ENCODE measurements around the gene GNE.
A peak's percentile ranks its signal among the peaks of the same experiment; 100 is the strongest.
"Not testable (repeated sequence)": the region's sequence is repeated elsewhere in the genome, so short reads cannot be mapped to it uniquely, and the experiment has no call there.

Gene GNE

GRCh38 chr9:36258208-36258995, at the start of gene GNE:
Gene GNE, minus strand, starts transcription at chr9:36258448. Its CDS starts 9,093 bp downstream, at chr9:36249355.
- DNase-seq (ENCODE audit: low read depth in 1 of 2, low spot score in 1 of 2) = peak; percentile 95

GRCh38 chr9:36306471-36307306, 48.4 kb upstream of the GNE start:
- no peak for DNase-seq (ENCODE audit: low read depth in 1 of 2, low spot score in 1 of 2)

- DNase-seq (ENCODE audit: low read depth in 1 of 2, low spot score in 1 of 2) = not testable (repeated sequence)
Observed at GRCh38 chr9:36304366-36304765, 46.1 kb upstream of the GNE start.

GRCh38 chr9:36301227-36301626, 43.0 kb upstream of the GNE start:
- no peak for DNase-seq (ENCODE audit: low read depth in 1 of 2, low spot score in 1 of 2)

- no peak for DNase-seq (ENCODE audit: low read depth in 1 of 2, low spot score in 1 of 2)
Observed at GRCh38 chr9:36298566-36298965, 40.3 kb upstream of the GNE start.

GRCh38 chr9:36297798-36298197, 39.5 kb upstream of the GNE start:
- no peak for DNase-seq (ENCODE audit: low read depth in 1 of 2, low spot score in 1 of 2)

- not testable (repeated sequence) for DNase-seq (ENCODE audit: low read depth in 1 of 2, low spot score in 1 of 2)
Observed at GRCh38 chr9:36294996-36295395, 36.7 kb upstream of the GNE start.

GRCh38 chr9:36293918-36294317, 35.7 kb upstream of the GNE start:
- DNase-seq (ENCODE audit: low read depth in 1 of 2, low spot score in 1 of 2) = no peak

GRCh38 chr9:36293171-36293570, 34.9 kb upstream of the GNE start:
- DNase-seq (ENCODE audit: low read depth in 1 of 2, low spot score in 1 of 2) = no peak

GRCh38 chr9:36292641-36293040, 34.4 kb upstream of the GNE start:
- DNase-seq (ENCODE audit: low read depth in 1 of 2, low spot score in 1 of 2) = no peak

GRCh38 chr9:36290996-36291395, 32.7 kb upstream of the GNE start:
- DNase-seq (ENCODE audit: low read depth in 1 of 2, low spot score in 1 of 2) = no peak

GRCh38 chr9:36289836-36290435, 31.7 kb upstream of the GNE start:
- DNase-seq (ENCODE audit: low read depth in 1 of 2, low spot score in 1 of 2) = no peak

GRCh38 chr9:36288070-36288469, 29.8 kb upstream of the GNE start:
- no peak for DNase-seq (ENCODE audit: low read depth in 1 of 2, low spot score in 1 of 2)

GRCh38 chr9:36286388-36286787, 28.1 kb upstream of the GNE start:
- no peak for DNase-seq (ENCODE audit: low read depth in 1 of 2, low spot score in 1 of 2)

- DNase-seq (ENCODE audit: low read depth in 1 of 2, low spot score in 1 of 2) = no peak
Observed at GRCh38 chr9:36284226-36284625, 26.0 kb upstream of the GNE start.

GRCh38 chr9:36282275-36282674, 24.0 kb upstream of the GNE start:
- no peak for DNase-seq (ENCODE audit: low read depth in 1 of 2, low spot score in 1 of 2)

- DNase-seq (ENCODE audit: low read depth in 1 of 2, low spot score in 1 of 2) = no peak
Observed at GRCh38 chr9:36280989-36281388, 22.7 kb upstream of the GNE start.

- no peak for DNase-seq (ENCODE audit: low read depth in 1 of 2, low spot score in 1 of 2)
Observed at GRCh38 chr9:36278243-36278642, 20.0 kb upstream of the GNE start.

- DNase-seq (ENCODE audit: low read depth in 1 of 2, low spot score in 1 of 2) = no peak
Observed at GRCh38 chr9:36276781-36277181, 18.5 kb upstream of the GNE start.

GRCh38 chr9:36276254-36276653, 18.0 kb upstream of the GNE start:
- no peak for DNase-seq (ENCODE audit: low read depth in 1 of 2, low spot score in 1 of 2)

GRCh38 chr9:36275060-36275459, 16.8 kb upstream of the GNE start:
- no peak for DNase-seq (ENCODE audit: low read depth in 1 of 2, low spot score in 1 of 2)

GRCh38 chr9:36273354-36273753, 15.1 kb upstream of the GNE start:
- DNase-seq (ENCODE audit: low read depth in 1 of 2, low spot score in 1 of 2) = not testable (repeated sequence)
